ENCODE results near the gene UBE2QL1.

The UBE2QL1 gene

DNA sequence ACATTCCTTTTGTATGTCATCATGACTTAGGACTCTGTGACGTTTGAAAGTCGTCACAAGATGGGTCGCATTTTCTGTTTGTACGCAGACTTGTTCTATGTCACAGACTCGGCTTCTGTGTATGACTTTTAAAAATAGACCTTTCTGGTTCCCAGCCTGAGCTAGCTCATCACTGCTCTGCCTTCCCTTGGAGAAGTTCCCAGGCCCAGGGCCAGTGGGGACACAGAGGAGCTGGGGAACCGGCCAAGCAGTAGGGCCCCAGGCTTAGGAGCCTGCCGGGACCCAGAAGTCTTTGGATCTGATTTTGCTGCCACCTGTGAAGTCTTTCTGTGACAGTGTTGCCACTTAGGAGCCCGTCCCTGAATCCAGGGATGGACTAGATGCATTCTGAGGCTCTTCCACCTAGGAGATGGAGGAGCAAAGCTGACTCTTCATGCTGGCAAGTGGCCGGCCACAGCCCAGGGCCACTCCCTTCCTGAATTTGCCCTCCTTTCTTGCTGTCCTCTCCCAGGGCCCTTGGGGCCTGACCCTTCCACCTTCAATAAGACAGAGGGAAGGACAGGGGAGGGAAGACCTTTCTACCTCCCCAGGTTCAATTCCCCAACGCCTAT is 18.1 kb upstream of the UBE2QL1 start:
- no peak for DNase-seq

DNA sequence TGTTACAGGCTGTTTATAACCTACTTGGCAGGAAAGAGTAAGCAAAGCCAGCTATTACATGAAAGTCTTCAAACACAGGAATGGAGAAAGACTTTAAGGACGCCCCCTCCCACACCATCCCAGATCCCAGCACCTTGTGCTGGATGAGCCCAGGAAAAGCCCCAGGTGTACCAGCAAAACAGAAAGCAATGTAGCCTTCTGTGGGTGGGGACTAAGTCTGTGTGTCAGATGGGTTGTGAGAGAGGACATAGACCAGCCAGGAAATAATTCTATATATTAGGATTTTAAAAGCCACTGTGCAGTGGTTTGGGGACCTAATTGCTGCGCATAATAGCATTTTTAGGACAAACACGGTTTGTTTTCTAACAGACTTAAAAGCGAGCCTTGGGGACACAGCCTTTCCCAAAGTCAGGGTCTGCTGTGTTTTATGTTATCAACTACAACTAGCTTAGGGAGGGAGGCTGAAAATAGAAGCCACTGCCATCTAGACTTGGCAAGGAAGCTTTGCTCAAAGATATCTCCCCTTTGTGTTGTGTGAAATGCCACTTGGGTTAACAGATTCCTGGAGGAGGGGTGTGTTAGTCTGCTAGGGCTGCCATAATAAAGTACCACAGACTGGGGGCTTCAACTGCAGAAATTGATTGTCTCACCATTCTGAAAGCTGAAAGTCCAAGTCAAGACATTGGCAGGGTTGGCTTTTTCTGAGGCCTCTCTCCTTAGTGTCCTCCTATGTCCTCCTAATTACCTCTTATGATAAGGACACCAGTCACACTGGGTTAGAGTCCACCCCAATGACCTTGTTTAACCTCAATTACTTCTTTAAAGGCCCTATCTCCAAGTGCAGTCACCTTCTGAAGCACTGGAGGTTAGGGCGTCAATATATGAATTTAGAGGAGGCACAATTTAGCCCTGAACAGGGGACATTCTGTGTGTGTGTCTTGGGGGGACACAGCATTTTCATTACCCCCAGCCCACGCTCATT is 17.2 kb upstream of the UBE2QL1 start:
- DNase-seq = no peak

DNA sequence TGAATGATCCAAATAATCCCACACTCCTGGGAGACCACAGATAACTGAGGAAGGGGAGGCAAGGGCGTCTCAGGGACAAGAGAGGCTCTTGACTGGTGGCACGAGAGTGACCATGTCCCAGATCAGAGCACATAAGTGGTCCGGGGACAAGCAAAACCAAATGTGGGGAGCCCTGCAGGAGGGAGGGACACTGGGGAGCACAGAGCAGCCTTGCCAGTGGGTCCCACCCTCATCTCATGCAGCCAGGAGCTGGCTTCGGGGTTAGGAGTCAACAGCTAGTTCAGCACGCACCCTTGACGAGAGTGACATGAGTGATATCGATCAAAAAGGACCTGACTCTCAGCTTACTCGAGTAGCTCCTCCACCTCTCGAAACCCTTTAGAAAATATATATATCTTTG is 16.5 kb upstream of the UBE2QL1 start:
- no peak for DNase-seq

DNA sequence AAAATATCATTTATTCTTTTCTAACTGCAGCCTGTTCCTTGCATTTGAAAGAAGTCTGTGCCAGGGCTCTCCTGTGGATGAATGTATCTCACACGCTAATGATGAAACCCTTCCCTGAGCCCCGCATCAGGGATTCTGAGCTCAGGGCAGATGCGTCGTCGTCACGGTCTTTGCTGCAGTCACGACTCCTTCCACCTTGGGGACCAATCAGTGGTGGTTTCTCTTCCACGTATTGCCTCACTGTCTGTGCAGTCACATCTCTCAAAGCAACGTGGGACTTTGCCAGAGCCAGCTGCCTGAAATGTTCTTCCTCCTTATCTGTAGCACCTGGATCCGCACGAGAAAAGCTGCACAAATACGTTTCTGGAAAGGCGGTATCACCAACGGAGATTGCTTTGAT is 13.9 kb upstream of the UBE2QL1 start:
- DNase-seq = no peak

DNA sequence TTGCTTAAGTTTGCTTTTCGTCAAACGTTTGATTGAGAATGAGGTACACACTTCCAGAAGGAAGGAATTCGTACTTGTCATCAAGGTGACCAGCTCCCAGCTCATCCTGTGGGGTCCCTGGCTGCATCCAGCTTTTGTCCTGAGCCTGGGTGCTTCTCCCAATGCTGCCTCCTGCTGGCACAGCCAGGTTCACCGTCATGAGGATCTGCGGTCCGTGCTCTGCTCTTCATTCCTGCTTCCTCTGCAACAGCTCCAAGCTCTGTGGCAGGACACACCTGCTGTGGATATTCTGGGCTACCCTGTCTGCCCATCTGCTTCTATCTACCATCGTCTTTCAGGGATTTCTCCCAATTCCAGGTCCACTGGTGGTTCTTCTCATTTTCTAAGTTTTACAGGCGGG is 13.3 kb upstream of the UBE2QL1 start:
- DNase-seq = no peak

DNA sequence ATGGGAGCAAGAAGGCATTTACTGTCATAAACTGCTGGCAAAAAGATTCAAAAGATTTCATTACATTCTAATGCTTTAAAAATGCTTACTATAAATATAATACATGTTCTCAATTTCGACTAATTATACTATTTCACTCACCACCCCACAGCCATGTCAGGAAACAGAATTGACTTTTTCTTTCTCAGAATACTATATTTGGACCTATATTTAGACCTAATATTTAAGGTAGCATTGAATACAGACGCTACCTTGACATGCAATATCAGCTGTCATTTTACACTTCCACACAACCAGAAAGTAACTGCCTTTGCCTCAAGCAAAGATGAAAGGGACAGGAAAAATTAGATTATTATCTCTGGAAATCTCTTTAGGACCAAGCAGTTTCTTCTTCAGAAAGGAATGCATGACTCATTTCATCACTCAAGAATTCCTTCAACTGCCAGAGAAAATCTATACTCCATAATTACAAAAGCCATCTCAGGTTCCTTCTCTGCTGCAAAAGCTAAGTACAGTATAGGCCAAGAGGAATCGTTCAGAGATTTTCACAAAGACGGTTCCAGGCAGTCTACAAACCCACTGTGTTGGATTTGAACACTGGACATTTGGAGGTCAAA is 11.8 kb upstream of the UBE2QL1 start:
- DNase-seq = no peak

DNA sequence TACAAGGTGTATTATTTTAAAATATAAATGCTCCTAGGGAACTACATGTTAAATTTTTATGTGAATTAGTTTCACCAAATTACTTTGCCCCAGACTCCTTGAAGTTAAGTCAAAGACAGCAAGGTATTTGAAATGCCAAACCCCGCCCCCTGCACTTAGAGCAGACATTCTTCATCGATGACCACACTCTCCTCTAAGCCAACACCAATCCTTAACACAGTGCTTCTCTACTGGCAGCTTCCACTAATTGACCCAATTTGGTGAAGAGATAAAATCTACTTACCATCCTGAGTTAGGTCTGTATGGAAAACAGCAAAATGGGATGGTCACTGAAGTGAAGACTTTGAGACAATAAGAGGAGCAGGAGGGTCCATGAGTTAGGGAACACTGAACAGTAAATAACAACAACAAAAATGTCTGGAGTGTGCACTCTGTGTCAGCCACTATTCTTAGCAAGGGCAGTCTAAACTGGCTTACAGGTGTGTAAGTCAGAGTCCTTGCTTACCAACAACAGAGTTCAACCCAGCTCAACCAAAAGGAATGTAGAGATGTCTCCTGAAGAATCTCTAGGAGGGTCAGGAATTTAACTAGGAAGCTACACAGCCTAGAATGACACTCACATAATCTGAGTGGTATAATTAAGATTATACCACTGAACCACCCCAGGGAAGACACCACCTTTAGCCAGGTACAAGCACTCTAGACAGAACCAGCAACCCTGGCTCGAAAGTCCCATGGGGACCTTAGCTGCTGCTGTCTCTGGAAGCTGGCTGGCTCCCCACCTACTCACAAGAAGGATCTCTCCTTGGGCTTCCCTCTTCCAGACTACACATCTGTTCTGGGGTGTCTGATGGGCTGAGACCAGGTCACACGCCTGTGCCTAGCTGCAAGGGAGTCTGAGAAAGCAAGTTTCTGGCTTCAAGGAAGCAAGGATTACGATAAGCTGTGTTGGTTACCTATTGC is 8.8 kb upstream of the UBE2QL1 start:
- no peak for DNase-seq

DNA sequence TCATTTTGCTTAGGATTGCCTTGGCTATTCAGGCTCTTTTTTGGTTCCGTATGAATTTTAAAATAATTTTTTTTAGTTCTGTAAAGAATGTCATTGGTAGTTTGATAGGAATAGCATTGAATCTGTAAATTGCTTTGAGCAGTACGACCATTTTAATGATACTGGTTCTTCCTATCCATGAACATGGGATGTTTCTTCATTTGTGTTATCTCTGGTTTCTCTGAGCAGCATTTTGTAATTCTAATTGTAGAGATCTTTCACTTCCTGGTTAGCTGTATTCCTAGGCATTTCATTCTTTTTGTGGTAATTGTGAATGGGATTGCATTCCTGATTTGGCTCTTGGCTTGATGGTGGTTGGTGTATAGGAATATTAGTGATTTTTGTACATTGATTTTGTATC is 6.3 kb upstream of the UBE2QL1 start:
- no peak for DNase-seq

DNA sequence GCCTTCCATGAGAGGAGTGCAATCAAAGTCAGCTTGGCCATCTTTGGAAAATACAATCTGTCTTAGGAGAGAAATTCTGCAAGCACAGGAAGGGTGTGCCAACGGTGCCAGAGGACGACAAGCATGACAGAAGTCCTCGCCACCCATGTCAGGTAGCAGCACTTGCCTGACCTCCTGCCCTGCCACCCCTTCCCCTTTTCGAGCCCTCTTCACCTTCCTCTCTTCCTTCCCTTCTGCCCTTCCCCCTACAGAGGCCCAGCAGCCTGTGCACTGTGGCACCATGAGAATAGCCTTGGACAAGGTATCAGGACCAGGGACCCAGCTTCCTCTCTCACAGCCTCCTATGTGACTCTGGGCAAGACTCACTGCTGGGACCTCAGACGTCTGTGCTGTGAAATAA is 5.3 kb upstream of the UBE2QL1 start:
- no peak for DNase-seq

DNA sequence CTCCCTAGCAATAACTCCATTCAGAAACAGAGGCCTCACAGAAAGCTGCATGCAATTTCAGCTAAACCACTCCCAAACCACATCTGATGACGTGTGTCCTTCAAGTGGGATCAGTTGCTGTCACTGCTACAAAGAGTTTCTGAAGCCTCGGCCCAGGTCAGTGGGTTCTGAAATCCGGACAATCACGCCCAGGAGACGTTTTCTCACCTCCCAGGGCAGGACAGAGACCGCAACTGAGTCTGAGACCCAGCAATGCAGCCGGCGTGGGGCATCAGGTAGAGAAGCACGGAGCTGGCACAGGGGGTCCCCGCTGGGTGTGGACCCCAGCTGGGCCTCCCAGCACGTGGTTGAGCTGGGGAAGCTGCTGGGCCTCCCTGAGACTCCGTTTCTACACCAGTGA is 2.6 kb upstream of the UBE2QL1 start:
- DNase-seq = no peak

DNA sequence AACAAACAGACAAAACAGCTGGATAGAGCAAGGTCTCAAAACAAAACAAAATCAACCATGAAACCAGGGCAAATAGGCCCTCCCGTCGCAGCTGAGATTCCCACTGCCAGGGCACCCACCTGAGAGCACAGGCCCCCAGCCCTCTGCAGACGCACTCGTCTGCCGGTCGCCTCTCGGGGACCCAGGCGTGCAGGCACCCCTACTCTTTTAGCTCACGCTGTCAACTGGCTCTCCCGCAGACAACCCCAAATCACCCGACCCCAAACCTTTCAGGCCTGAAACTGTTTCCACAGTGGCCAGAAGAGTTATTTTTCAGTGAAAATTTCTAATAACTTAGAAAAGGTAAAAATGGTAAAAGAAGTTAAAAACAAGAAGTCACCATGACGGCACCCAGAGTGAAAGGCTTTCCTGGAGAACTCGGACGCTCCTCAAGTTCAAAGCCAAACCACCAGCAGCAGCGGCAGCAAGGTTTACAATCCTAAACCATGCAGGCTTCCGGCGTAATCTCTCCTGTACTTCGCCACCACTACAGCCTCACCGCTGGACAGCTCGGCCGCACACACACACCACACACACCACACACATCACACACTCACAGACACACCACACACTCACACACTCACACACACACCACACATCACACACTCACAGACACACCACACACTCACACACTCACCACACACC is 1.9 kb upstream of the UBE2QL1 start:
- DNase-seq = no peak

DNA sequence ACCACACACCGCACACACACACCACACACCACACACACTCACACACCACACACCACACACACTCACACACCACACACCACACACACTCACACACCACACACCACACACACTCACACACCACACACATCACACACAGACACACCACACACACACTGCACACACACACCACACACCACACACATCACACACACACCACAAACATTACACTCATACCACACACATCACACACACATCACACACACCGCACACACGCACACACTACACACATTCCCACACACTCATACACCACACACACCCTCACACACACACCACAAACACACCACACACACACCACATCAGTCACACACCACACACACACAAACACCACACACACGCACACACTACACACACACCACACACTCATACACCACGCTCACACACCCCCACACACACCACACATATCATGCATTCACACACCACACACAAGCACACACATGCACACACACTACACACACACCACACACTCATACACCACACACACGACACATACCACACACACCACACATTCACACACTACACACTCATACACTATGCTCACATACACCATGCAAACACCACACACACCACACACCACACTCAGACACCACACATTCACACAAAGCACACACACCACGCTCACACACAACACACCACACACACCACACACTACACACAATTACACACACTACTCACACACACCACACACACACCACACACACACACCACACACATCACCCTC is 1.1 kb upstream of the UBE2QL1 start:
- no peak for DNase-seq

DNA sequence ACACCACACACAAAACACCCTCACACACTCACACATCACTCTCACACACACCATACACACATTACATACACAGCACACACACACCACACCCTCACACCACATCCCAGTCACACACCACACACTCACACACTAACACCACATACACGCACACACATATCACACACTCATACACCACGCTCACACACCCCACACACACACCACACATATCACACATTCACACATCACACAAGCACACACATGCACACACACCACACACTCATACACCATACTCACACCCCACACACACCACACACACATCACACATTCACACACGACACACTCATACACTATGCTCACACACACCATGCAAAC is 543 bp upstream of the UBE2QL1 start:
- no peak for DNase-seq

DNA sequence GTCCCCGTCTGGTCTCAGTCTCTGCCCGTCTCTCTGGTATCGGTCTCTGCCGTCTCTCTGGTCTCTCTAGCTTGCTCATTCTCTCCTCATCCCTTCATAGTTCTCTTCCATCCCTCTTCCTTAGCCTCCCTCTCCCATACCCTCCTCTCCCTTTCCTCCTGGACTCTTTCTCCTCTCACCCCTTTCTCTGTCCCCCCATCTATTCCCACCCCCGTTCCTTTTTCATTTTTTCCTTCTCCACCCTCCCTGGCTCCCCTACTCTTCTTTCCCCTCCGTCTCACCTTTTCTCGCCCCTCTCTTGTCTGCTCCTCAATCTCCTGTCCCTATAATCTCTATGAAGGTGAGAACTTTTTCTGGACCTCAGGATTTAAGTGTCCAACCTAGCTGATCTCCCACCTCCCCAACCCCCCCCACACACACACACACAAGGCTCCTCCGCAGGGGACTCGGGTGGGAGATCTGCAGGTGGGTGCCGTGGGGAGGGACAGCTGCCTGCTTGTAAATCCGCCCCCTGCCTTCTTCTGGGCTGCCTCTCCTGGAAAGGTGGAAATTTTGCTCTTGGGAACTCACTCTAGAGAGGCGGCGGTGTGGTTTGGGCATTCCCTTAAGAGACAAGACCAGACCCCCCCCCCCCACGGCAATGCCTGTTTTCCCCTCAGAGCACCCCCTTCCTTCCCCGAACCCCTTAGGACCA is 953 bp downstream of the UBE2QL1 start:
- no peak for DNase-seq

DNA sequence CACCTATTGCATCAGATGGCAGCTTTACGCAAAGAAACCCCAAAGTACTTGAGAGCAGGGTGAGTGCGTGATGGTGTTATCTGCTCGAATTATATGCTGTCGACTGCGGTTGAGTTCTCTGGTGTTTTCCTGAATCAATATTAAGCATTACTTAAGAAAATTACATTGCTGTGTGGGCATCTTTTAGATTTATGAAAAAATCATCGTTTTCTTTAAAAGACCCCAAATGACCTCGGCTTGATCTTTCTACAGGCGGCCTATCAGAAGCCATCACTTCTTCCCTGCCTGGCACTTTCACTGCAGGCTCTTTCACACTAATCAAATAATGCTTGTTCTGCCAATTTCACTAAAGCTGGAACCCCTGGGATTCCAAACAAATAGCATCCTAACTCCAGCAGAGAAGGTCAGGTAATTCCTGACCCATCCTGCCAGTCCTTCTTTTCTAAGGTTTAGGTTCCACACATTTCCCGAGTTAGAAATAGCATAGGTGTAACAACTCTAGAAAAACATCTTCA is 1.7 kb downstream of the UBE2QL1 start:
- no peak for DNase-seq

DNA sequence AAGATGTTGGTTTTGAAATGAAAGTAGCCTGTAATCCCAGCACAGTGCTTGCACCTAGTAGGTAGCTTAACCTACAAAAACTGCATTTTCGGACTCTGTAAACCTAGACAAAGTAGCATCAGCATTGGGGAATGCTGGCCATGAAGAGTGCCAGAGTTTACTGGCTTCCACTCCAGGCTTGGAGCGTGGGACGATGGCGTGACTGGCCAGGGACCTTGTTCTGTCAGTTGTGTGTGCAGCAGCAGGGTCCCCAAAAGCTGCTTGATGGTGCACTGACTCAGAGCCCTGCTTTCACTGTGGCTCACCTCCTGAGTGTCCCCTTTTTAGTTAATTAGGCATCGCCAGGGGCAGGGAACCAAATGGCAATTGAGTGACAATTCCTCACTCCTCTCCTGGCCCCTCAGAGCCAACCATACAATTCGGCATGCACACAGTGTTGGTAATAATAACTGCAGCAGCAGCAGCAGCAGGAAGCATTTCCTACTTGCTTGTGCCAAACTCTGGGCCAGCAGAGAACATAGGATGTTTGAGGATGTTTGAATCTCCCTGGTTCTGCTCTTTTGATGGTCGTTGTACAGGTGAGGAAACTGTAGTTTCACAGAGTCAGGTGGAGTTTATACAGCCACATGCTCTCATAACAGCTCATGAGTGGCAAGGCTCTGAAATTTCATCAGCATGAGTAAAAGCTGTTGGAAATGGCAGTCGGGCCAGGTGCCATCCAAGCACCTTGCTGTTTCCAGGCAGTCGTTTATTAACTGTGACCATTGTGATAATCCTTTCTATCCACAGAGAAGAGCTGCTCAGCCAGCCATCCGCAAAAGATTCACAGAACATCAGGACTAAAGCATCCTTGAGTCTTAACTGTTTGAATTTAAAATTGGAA is 4.2 kb downstream of the UBE2QL1 start:
- no peak for DNase-seq

DNA sequence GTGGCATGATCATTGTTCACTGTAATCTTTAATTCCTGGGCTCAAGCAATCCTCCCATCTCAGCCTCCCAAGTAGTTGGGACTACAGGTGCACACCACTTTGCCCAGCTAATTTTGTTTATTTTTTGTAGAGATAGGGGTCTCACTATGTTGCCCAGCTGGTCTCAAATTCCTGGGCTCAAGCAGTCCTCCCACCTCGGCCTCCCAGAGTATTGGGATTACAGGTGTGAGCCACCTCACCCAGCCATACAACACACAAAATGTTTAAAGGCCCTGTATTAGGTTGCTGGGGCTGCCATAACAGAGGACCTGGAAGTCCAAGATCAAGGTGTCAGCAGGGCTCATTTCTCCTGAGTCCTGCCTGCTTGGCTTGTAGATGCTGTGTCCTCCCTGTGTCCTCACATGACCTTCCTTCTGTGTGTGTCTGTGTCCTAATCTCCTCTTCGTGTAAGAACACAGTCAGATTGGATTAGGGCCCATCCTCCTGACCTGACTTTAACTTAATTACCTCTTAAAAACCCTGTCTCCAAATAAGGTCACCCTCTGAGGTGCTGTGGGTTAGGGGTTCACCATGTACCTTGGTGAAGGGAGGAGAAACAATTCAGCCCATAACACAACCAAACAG is 5.4 kb downstream of the UBE2QL1 start:
- no peak for DNase-seq

DNA sequence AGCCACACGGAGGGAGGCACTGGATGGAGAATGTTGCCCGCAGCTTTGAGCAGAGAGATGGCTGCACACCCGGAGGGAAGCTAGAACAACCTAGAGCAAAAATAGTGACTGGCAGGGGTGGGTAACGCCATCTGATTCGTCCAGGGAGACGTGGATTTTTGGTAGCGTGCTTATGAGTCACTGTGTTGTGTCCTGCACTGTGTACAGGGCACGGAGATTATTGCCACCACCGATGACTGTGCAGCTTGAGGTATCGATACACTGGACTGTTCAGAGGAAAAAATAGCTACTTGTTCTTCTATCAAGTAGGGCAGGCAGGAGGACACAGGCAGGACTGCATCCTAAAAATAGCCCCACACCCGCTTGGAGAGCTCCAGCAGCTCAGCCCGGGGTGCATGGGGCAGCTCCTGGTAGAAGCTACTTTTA is 6.0 kb downstream of the UBE2QL1 start:
- no peak for DNase-seq

DNA sequence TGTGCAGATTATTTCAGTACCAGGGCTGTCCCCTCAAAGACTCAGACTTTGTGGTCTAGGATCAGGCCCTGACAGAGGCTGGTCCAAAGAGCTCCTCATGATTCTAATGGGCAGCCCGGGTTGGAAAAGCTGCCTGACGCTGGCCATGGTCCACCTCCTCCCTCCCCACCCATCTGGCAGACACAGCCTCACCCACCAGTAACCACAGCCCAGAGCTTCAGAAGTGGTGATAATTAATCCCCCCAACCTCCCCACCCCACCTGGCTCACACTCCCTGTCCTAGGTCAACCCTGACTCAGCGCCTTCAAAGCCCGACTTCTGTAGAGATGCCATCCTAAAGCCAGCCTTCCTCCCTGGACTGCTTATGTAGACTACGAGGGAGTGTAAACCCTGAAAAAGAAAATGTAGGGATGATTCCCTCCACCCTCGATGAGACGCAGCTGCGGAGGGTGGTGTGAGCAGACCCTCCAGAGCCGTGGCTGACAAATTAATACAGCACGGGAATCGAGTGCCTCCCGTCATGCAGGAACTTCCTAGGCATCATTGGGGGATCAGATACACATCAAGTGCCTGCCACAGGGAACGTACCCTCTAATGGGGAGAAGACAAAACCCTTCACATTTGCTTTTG is 7.0 kb downstream of the UBE2QL1 start:
- no peak for DNase-seq
